HCT116 (cell line): ENCODE measurements around the gene TMEM132C.

Experiments used
- CTCF ChIP-seq, 3 experiments: fragments of 200-600 bp in 1 of 3; sonication (generic) in 1 of 3; IDR thresholded peaks in 2 of 3; conservative IDR thresholded peaks in 1 of 3; 2 replicates each; pipeline ENCODE4 v1.5.1; 2012 to 2017; ENCODE audit warnings: low read depth in 2 of 3, low read length in 2 of 3, antibody characterized with exemption in 1 of 3, borderline replicate concordance in 1 of 3, control low read depth in 1 of 3, mild to moderate bottlenecking in 1 of 3, mixed read lengths in 1 of 3, mixed run types in 1 of 3, moderate library complexity in 1 of 3; ENCODE audit not compliant: insufficient read depth in 1 of 3
- ELF1 ChIP-seq: IDR thresholded peaks from 2 replicates; pipeline ENCODE4 v1.6.1; 2012; ENCODE audit warnings: low read depth, borderline replicate concordance
- EZH2 ChIP-seq: fragments of 200-600 bp; sonication (generic); IDR thresholded peaks from 2 replicates; pipeline ENCODE4 v1.6.1; 2017; ENCODE audit warnings: antibody characterized with exemption, mixed run types
- FOSL1 ChIP-seq: IDR thresholded peaks from 2 replicates; pipeline ENCODE4 v1.6.1; 2012; ENCODE audit warnings: low read depth
- POLR2A ChIP-seq: IDR thresholded peaks from 2 replicates; pipeline ENCODE4 v1.7.0; 2011; ENCODE audit warnings: borderline replicate concordance; ENCODE audit not compliant: insufficient read depth, insufficient read length; ENCODE audit errors: extremely low read depth
- SRF ChIP-seq: IDR thresholded peaks from 2 replicates; pipeline ENCODE4 v1.6.1; 2012; ENCODE audit warnings: low read depth
- YY1 ChIP-seq: IDR thresholded peaks from 2 replicates; pipeline ENCODE4 v1.6.1; 2011; ENCODE audit warnings: low read length, low read depth, moderate library complexity, mild to moderate bottlenecking; ENCODE audit not compliant: insufficient replicate concordance; ENCODE audit errors: extremely low read depth
- TF ChIP-seq, protein P1 (sequence below): IDR thresholded peaks from 2 replicates; pipeline ENCODE4 v1.6.1; 2012
- TF ChIP-seq, protein P2 (sequence below): IDR thresholded peaks from 2 replicates; pipeline ENCODE4 v1.6.1; 2012; ENCODE audit warnings: low read depth

DNA sequence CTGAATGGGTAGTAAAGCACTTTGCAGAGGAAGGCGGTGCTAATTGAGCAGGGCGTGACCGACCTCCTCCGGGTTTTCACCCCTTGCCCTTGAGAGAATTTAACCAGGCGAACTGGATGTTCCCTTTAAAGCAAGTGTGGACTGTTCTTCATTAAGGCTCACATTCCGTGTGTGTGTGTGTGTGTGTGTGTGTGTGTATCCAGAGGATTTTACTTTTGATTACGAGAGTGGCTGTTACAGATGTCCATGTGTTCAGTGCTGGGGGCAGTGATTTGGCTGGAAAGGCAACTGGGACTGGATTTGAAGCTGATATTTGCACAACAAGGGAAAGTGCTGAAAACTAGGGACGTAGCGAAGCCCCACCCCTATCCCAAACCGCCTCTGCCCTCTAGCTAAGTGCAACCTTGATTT, 2.2 kb downstream of the TMEM132C start:
- TF ChIP-seq POLR2A = no peak
- no peak for TF ChIP-seq CTCF (IDR thresholded peaks at IDR 0.05 in 2 of 3, conservative IDR thresholded peaks at IDR 0.05 in 1 of 3; ENCODE audit: borderline replicate concordance in 1 of 3, insufficient read depth in 1 of 3, low read depth in 2 of 3, low read length in 2 of 3)
- no peak for TF ChIP-seq SRF
- TF ChIP-seq ELF1 = no peak
- no peak for TF ChIP-seq YY1
- TF ChIP-seq, protein P1, sequence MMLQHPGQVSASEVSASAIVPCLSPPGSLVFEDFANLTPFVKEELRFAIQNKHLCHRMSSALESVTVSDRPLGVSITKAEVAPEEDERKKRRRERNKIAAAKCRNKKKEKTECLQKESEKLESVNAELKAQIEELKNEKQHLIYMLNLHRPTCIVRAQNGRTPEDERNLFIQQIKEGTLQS = no peak
- TF ChIP-seq, protein P2, sequence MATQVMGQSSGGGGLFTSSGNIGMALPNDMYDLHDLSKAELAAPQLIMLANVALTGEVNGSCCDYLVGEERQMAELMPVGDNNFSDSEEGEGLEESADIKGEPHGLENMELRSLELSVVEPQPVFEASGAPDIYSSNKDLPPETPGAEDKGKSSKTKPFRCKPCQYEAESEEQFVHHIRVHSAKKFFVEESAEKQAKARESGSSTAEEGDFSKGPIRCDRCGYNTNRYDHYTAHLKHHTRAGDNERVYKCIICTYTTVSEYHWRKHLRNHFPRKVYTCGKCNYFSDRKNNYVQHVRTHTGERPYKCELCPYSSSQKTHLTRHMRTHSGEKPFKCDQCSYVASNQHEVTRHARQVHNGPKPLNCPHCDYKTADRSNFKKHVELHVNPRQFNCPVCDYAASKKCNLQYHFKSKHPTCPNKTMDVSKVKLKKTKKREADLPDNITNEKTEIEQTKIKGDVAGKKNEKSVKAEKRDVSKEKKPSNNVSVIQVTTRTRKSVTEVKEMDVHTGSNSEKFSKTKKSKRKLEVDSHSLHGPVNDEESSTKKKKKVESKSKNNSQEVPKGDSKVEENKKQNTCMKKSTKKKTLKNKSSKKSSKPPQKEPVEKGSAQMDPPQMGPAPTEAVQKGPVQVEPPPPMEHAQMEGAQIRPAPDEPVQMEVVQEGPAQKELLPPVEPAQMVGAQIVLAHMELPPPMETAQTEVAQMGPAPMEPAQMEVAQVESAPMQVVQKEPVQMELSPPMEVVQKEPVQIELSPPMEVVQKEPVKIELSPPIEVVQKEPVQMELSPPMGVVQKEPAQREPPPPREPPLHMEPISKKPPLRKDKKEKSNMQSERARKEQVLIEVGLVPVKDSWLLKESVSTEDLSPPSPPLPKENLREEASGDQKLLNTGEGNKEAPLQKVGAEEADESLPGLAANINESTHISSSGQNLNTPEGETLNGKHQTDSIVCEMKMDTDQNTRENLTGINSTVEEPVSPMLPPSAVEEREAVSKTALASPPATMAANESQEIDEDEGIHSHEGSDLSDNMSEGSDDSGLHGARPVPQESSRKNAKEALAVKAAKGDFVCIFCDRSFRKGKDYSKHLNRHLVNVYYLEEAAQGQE = no peak
- no peak for TF ChIP-seq FOSL1
- no peak for TF ChIP-seq EZH2
